H9 (cell line): ENCODE measurements around the gene ZMYND12. TPM values are rescaled to one million over a fixed set of nuclear protein-coding genes. Genes with fewer than 3 reads are reported as not detected.

Source experiments
- DNase-seq: peaks from one replicate; pipeline ENCODE4 v3.0.0-alpha.2; 2017
- H2AFZ ChIP-seq: one replicate; pipeline ENCODE4 v1.6.1; 2013; ENCODE audit warnings: mild to moderate bottlenecking, low read length, control low read depth, moderate library complexity
- H2AK5ac ChIP-seq: 2 replicates; pipeline ENCODE4 v1.6.1; 2013; ENCODE audit warnings: low read length, control low read depth, mixed read lengths; ENCODE audit not compliant: insufficient read length
- H2BK120ac ChIP-seq: one replicate; pipeline ENCODE4 v1.6.1; 2013; ENCODE audit warnings: low read depth, mild to moderate bottlenecking, low read length, control low read depth, inconsistent platforms; ENCODE audit not compliant: poor library complexity, severe bottlenecking
- H2BK12ac ChIP-seq: 2 replicates; pipeline ENCODE4 v1.6.1; 2013; ENCODE audit warnings: low read length, control low read depth, mixed read lengths, low read depth; ENCODE audit not compliant: insufficient read length
- H2BK15ac ChIP-seq: 2 replicates; pipeline ENCODE4 v1.6.1; 2013; ENCODE audit warnings: low read depth, low read length, control low read depth
- H2BK20ac ChIP-seq: one replicate; pipeline ENCODE4 v1.6.1; 2013; ENCODE audit warnings: low read depth, mild to moderate bottlenecking, low read length, control low read depth, inconsistent platforms; ENCODE audit not compliant: poor library complexity, severe bottlenecking
- H2BK5ac ChIP-seq: 2 replicates; pipeline ENCODE4 v1.6.1; 2013; ENCODE audit warnings: low read length, control low read depth, mixed read lengths; ENCODE audit not compliant: insufficient read length
- H3K14ac ChIP-seq: 2 replicates; pipeline ENCODE4 v1.6.1; 2013; ENCODE audit warnings: low read length, control low read depth; ENCODE audit not compliant: insufficient read depth
- H3K18ac ChIP-seq: 2 replicates; pipeline ENCODE4 v1.6.1; 2013; ENCODE audit warnings: low read depth, mild to moderate bottlenecking, mixed read lengths, low read length, control low read depth; ENCODE audit not compliant: insufficient read length
- H3K23ac ChIP-seq: 2 replicates; pipeline ENCODE4 v1.6.1; 2013; ENCODE audit warnings: low read length, control low read depth, mixed read lengths, low read depth; ENCODE audit not compliant: insufficient read length
- H3K23me2 ChIP-seq: 2 replicates; pipeline ENCODE4 v1.6.1; 2013; ENCODE audit warnings: low read depth, mild to moderate bottlenecking, mixed read lengths, low read length, control low read depth; ENCODE audit not compliant: insufficient read length, poor library complexity, severe bottlenecking
- H3K27ac ChIP-seq: 2 replicates; pipeline ENCODE4 v1.5.1; 2013; ENCODE audit warnings: low read length, control low read depth, mixed read lengths, low read depth; ENCODE audit not compliant: insufficient read length
- H3K27me3 ChIP-seq: 2 replicates; pipeline ENCODE4 v1.6.1; 2013; ENCODE audit warnings: low read length, control low read depth, inconsistent platforms; ENCODE audit not compliant: insufficient read depth
- H3K4ac ChIP-seq: 2 replicates; pipeline ENCODE4 v1.6.1; 2013; ENCODE audit warnings: low read depth, mild to moderate bottlenecking, control low read depth, inconsistent platforms, low read length, moderate library complexity
- H3K4me1 ChIP-seq: 2 replicates; pipeline ENCODE4 v1.6.1; 2013; ENCODE audit warnings: low read length, control low read depth, inconsistent platforms; ENCODE audit not compliant: insufficient read depth
- H3K4me2 ChIP-seq: 2 replicates; pipeline ENCODE4 v1.6.1; 2013; ENCODE audit warnings: low read length, control low read depth, mixed read lengths; ENCODE audit not compliant: insufficient read length, insufficient read depth
- H3K56ac ChIP-seq: 2 replicates; pipeline ENCODE4 v1.6.1; 2013; ENCODE audit warnings: low read depth, mild to moderate bottlenecking, mixed read lengths, low read length, control low read depth; ENCODE audit not compliant: insufficient read length
- H3K79me1 ChIP-seq: 2 replicates; pipeline ENCODE4 v1.6.1; 2013; ENCODE audit warnings: low read depth, mild to moderate bottlenecking, moderate library complexity, low read length, control low read depth, inconsistent platforms; ENCODE audit not compliant: insufficient read depth, poor library complexity, severe bottlenecking
- H3K79me2 ChIP-seq: 2 replicates; pipeline ENCODE4 v1.6.1; 2013; ENCODE audit warnings: low read length, control low read depth, inconsistent platforms; ENCODE audit not compliant: insufficient read depth
- H3K9ac ChIP-seq: 2 replicates; pipeline ENCODE4 v1.6.1; 2013; ENCODE audit warnings: low read length, control low read depth, mixed read lengths; ENCODE audit not compliant: insufficient read length; ENCODE audit errors: extremely low read depth
- H3K9me3 ChIP-seq: one replicate; pipeline ENCODE4 v1.6.1; 2013; ENCODE audit warnings: low read depth, low read length, inconsistent platforms; ENCODE audit not compliant: control insufficient read depth
- H3T11ph ChIP-seq: one replicate; pipeline ENCODE4 v1.6.1; 2013; ENCODE audit warnings: mild to moderate bottlenecking, low read length, control low read depth, inconsistent platforms
- H4K20me1 ChIP-seq: one replicate; pipeline ENCODE4 v1.6.1; 2013; ENCODE audit not compliant: control insufficient read depth, insufficient read length, insufficient read depth
- H4K5ac ChIP-seq: 2 replicates; pipeline ENCODE4 v1.6.1; 2013; ENCODE audit warnings: low read depth, mild to moderate bottlenecking, mixed read lengths, low read length, control low read depth; ENCODE audit not compliant: insufficient read length
- H4K8ac ChIP-seq: replicated peaks from 2 replicates; pipeline ENCODE4 v1.6.1; 2013; ENCODE audit warnings: low read length, control low read depth, mixed read lengths, low read depth; ENCODE audit not compliant: insufficient read length
- H4K91ac ChIP-seq: 2 replicates; pipeline ENCODE4 v1.6.1; 2013; ENCODE audit warnings: low read depth, mild to moderate bottlenecking, moderate library complexity, mixed read lengths, low read length, control low read depth; ENCODE audit not compliant: insufficient read length
- H3K27ac Mint-ChIP-seq, 3 experiments: 2 replicates in 2 of 3; 3 replicates in 1 of 3; pipeline ENCODE4 v1.8.0; 2020 to 2021; ENCODE audit warnings: mixed read lengths in 3 of 3, mild to moderate bottlenecking in 1 of 3, moderate library complexity in 1 of 3
- H3K27me3 Mint-ChIP-seq: 2 replicates; pipeline ENCODE4 v1.8.0; 2021; ENCODE audit warnings: low read depth, mild to moderate bottlenecking, moderate library complexity, mixed read lengths
- H3K36me3 Mint-ChIP-seq, 3 experiments: 2 replicates in 2 of 3; 3 replicates in 1 of 3; pipeline ENCODE4 v1.8.0; 2020 to 2021; ENCODE audit warnings: low read depth in 3 of 3, mixed read lengths in 3 of 3; ENCODE audit not compliant: insufficient read depth in 1 of 3
- H3K4me1 Mint-ChIP-seq, 2 experiments: 2 replicates each; pipeline ENCODE4 v1.8.0; 2020; ENCODE audit warnings: mixed read lengths in 2 of 2
- H3K4me3 Mint-ChIP-seq, 2 experiments: 2 replicates in 1 of 2; 3 replicates in 1 of 2; pipeline ENCODE4 v1.8.0; 2020 to 2021; ENCODE audit warnings: mild to moderate bottlenecking in 2 of 2, mixed read lengths in 2 of 2, moderate library complexity in 1 of 2
- H3K9me3 Mint-ChIP-seq, 2 experiments: 2 replicates in 1 of 2; 3 replicates in 1 of 2; pipeline ENCODE4 v1.8.0; 2020; ENCODE audit warnings: mild to moderate bottlenecking in 2 of 2, mixed read lengths in 2 of 2, moderate library complexity in 1 of 2
- CTCF ChIP-seq: fragments of 200-600 bp; sonication (generic); conservative IDR thresholded peaks from 3 replicates; pipeline ENCODE4 v1.8.0; 2021; ENCODE audit warnings: antibody characterized with exemption, mild to moderate bottlenecking
- WGBS: extraction: QIAGEN DNeasy Blood & Tissue Kit; methylation state at CpG from one replicate; pipeline ENCODE4 v1.1.7; 2013; ENCODE audit warnings: missing lambda C conversion rate, low lambda C conversion rate, mixed read lengths; ENCODE audit not compliant: insufficient read length; ENCODE audit errors: extremely low coverage; 5-methylcytosine and 5-hydroxymethylcytosine counted together
- total RNA-seq: library from RNA; stranded (reverse); gene quantifications from 2 replicates; pipeline ENCODE4 v1.2.1, GENCODE V29; 2021

ZMYND12 gene
- total RNA-seq, 1 experiment from 2014 or later, result 0.42 TPM

GRCh38 chr1:42442662-42443061 is 13.2 kb downstream of the ZMYND12 start:
- Histone ChIP-seq H4K8ac (no peak overlapping the region), H2BK120ac (no peak overlapping the region), H3K79me2 (no peaks in the 10 kb centered on the region), H3K9me3 (no peaks in the 10 kb centered on the region), H3K27ac (no peak overlapping the region), H2AFZ (no peak overlapping the region), H3T11ph (no peak overlapping the region), H3K4me1 (no peaks in the 10 kb centered on the region), H2BK20ac (no peak overlapping the region), H4K20me1 (no peaks in the 10 kb centered on the region), H3K4me2 (no peak overlapping the region), H3K4ac (no peak overlapping the region), H3K18ac (no peak overlapping the region), H2AK5ac (no peak overlapping the region), H4K5ac (no peak overlapping the region), H3K14ac (no peak overlapping the region), H3K23ac (no peak overlapping the region), H2BK5ac (no peak overlapping the region), H3K27me3 (no peaks in the 10 kb centered on the region), H3K79me1 (no peaks in the 10 kb centered on the region), H3K23me2 (no peaks in the 10 kb centered on the region), H3K9ac (no peak overlapping the region), H4K91ac (no peak overlapping the region), H2BK12ac (no peak overlapping the region), H2BK15ac (no peak overlapping the region), H3K56ac (no peak overlapping the region)
- Mint-ChIP-seq H3K4me3 (no peak overlapping the region), H3K9me3 (no peaks in the 10 kb centered on the region), H3K27ac (no peak overlapping the region), H3K27me3 (no peaks in the 10 kb centered on the region; the same call in 1 of the 2 replicates), H3K4me1 (no peaks in the 10 kb centered on the region), H3K36me3 (no peaks in the 10 kb centered on the region)
- TF ChIP-seq CTCF, result no peak
- DNase-seq, result no peak
- no CpG with 5 or more reads among the region's 2 CpGs for WGBS
